Measurements from ENCODE around the gene HES6.

The HES6 gene

GRCh38 chr2:238252766-238253630 lies 13.2 kb upstream of the HES6 start:
- no peak for DNase-seq

GRCh38 chr2:238251986-238252385 lies 12.1 kb upstream of the HES6 start:
- no peak for DNase-seq

GRCh38 chr2:238251331-238251730 lies 11.5 kb upstream of the HES6 start:
- no peak for DNase-seq

GRCh38 chr2:238250896-238251295 lies 11.1 kb upstream of the HES6 start:
- no peak for DNase-seq

GRCh38 chr2:238247841-238248453 lies 8.1 kb upstream of the HES6 start:
- no peak for DNase-seq

GRCh38 chr2:238247002-238247822 lies 7.4 kb upstream of the HES6 start:
- no peak for DNase-seq

GRCh38 chr2:238244151-238244550 lies 4.3 kb upstream of the HES6 start:
- no peak for DNase-seq

GRCh38 chr2:238243496-238244076 lies 3.7 kb upstream of the HES6 start:
- no peak for DNase-seq

GRCh38 chr2:238242731-238243495 lies 3.1 kb upstream of the HES6 start:
- DNase-seq: peak; percentile 55

GRCh38 chr2:238241970-238242369 lies 2.1 kb upstream of the HES6 start:
- no peak for DNase-seq

- DNase-seq: peak; percentile 96
These were observed 1.2 kb upstream of the HES6 start for GRCh38 chr2:238240757-238241711.

GRCh38 chr2:238239543-238239862 lies 335 bp downstream of the HES6 start:
- DNase-seq: no peak

- DNase-seq: peak; percentile 49
These were observed 884 bp downstream of the HES6 start for GRCh38 chr2:238238766-238239542.

GRCh38 chr2:238238311-238238765 lies 1.5 kb downstream of the HES6 start:
- no peak for DNase-seq

- no peak for DNase-seq
These were observed 2.3 kb downstream of the HES6 start for GRCh38 chr2:238237431-238238135.

- no peak for DNase-seq
These were observed 3.3 kb downstream of the HES6 start for GRCh38 chr2:238236571-238236970.

GRCh38 chr2:238235856-238236255 lies 4.0 kb downstream of the HES6 start:
- DNase-seq: no peak

GRCh38 chr2:238235331-238235732 lies 4.5 kb downstream of the HES6 start:
- DNase-seq: no peak

- no peak for DNase-seq
These were observed 6.2 kb downstream of the HES6 start for GRCh38 chr2:238233625-238234024.

- no peak for DNase-seq
These were observed 8.0 kb downstream of the HES6 start for GRCh38 chr2:238231809-238232208.

All from NCI-H345 (cell line).